Stomach (tissue), 4 donors: ENCODE data around the gene WDR59.

Experiments used
- CTCF ChIP-seq, 7 experiments: fragments of 450-650 bp in 4 of 7; fragments of 200-600 bp in 3 of 7; sonication (generic) in 3 of 7; IDR thresholded peaks; one replicate each; pipeline ENCODE4 v1.5.1; 2016 to 2019; ENCODE audit warnings: antibody characterized with exemption in 7 of 7, control low read depth in 2 of 7, mild to moderate bottlenecking in 1 of 7
- EP300 ChIP-seq: sonication (generic); formaldehyde crosslinking; IDR thresholded peaks from one replicate; pipeline ENCODE4 v1.6.1; 2017; ENCODE audit warnings: antibody characterized with exemption
- POLR2A ChIP-seq, 4 donors: fragments of 450-650 bp; IDR thresholded peaks; one replicate each; pipeline ENCODE4 v1.6.1; 2016; ENCODE audit warnings: antibody characterized with exemption in 4 of 4, control low read depth in 2 of 4, mild to moderate bottlenecking in 1 of 4, moderate library complexity in 1 of 4
- POLR2AphosphoS5 ChIP-seq, 3 donors: sonication (generic); formaldehyde crosslinking; IDR thresholded peaks; one replicate each; pipeline ENCODE4 v1.6.1; 2016; ENCODE audit warnings: antibody characterized with exemption in 3 of 3

DNA sequence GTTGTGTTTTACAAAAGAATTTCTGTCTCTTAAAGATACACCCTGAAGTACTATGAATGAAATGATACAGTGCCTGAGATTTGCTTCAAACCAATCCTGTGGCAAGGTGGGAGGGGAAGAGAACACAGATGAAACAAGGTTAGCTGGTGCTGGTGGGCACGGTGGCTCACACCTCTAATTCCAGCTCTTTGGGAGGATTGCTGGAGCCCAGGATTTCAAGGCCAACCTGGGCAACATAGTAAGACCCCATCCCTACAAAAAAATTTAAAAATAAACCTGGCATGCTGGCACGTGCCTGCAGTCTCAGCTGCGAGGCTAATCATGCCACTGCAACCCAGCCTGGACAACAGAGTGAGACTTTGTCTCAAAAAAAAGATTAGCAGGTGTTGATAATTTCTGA is 143.0 kb downstream of the WDR59 start:
- TF ChIP-seq CTCF (IDR thresholded peaks at IDR 0.05) (no peak), POLR2AphosphoS5 (IDR thresholded peaks at IDR 0.05) (no peak), POLR2A (IDR thresholded peaks at IDR 0.05) (no peak), EP300 (no peak)
